Activated CD8-positive, alpha-beta memory T cell treated with anti-CD3 and anti-CD28 coated beads, Interleukin-2, amount 50 U/mL, for 4 hours (primary cell): ENCODE results near the gene OLIG2.

ENCODE experiments used
- DNase-seq: peaks from one replicate; pipeline ENCODE4 v3.0.0-alpha.2; 2020

OLIG2 gene

DNA sequence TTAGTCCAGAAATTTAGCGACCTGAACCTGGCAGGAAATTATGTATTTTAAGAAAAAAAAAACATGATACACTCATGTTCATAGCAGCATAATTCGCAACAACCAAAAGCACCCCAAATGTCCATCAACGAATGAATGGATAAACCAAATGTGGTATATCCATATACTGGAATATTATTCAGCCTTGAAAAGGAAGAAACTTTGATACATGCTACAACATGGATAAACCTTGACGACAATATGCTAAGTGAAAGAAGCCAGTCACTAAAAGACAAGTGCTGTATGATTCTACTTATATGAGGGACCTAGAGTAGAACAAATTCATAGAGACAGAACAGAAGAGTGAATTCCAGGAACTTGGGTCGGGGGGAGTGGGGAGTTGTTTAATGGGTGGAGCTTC is 43.5 kb downstream of the OLIG2 start:
- DNase-seq, result no peak

DNA sequence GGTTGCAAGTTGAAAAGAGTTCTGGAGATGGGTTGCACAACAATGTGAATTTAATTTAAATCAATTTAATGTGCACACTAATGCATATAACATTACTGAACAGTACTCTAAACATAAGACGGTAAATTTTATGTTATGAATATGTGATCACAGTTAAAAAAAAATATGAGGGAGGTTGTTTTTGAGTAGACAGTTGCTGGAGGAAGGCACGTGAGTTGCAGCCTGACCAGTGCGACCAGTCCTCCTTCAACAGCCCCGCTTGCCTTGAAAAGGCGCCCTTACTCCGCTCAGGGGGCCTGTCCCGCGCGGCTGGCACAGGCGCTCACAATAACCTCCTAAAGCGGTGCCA is 43.9 kb downstream of the OLIG2 start:
- DNase-seq, result no peak

DNA sequence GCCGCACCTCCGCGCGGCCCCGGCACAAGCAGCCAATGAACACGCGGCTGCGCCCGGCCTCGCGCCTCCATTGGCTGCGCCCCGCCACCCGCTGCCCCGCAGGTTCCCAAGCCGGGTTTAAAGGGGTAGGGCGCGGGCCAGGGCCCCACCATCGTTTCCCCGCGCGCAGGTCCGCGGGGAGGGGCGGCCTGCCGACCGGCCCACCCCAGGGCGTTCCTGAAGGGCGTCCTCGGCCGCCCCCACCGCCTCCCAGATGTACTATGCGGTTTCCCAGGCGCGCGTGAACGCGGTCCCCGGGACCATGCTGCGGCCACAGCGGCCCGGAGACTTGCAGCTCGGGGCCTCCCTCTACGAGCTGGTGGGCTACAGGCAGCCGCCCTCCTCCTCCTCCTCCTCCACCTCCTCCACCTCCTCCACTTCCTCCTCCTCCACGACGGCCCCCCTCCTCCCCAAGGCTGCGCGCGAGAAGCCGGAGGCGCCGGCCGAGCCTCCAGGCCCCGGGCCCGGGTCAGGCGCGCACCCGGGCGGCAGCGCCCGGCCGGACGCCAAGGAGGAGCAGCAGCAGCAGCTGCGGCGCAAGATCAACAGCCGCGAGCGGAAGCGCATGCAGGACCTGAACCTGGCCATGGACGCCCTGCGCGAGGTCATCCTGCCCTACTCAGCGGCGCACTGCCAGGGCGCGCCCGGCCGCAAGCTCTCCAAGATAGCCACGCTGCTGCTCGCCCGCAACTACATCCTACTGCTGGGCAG is 44.4 kb downstream of the OLIG2 start, which contains the start of gene OLIG1:
OLIG1 (plus strand) TSS at position 148 of the 750 bp plus-strand sequence; CDS start at position 254, 106 bp downstream.
- peak; percentile 26 for DNase-seq

DNA sequence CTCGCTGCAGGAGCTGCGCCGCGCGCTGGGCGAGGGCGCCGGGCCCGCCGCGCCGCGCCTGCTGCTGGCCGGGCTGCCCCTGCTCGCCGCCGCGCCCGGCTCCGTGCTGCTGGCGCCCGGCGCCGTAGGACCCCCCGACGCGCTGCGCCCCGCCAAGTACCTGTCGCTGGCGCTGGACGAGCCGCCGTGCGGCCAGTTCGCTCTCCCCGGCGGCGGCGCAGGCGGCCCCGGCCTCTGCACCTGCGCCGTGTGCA is 44.9 kb downstream of the OLIG2 start:
- DNase-seq, result no peak

DNA sequence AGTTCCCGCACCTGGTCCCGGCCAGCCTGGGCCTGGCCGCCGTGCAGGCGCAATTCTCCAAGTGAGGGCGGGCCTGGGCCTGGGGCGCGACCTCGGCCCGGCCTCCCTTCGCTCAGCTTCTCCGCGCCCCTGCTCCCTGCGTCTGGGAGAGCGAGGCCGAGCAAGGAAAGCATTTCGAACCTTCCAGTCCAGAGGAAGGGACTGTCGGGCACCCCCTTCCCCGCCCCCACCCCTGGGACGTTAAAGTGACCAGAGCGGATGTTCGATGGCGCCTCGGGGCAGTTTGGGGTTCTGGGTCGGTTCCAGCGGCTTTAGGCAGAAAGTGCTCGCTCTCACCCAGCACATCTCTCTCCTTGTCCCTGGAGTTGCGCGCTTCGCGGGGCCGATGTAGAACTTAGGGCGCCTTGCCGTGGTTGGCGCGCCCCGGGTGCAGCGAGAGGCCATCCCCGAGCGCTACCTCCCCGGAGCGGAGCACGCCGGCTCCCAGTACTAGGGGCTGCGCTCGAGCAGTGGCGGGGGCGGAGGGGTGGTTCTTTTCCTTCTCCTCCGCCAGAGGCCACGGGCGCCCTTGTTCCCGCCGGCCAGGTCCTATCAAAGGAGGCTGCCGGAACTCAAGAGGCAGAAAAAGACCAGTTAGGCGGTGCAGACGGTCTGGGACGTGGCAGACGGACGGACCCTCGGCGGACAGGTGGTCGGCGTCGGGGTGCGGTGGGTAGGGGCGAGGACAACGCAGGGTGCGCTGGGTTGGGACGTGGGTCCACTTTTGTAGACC is 45.4 kb downstream of the OLIG2 start:
- DNase-seq, result no peak

DNA sequence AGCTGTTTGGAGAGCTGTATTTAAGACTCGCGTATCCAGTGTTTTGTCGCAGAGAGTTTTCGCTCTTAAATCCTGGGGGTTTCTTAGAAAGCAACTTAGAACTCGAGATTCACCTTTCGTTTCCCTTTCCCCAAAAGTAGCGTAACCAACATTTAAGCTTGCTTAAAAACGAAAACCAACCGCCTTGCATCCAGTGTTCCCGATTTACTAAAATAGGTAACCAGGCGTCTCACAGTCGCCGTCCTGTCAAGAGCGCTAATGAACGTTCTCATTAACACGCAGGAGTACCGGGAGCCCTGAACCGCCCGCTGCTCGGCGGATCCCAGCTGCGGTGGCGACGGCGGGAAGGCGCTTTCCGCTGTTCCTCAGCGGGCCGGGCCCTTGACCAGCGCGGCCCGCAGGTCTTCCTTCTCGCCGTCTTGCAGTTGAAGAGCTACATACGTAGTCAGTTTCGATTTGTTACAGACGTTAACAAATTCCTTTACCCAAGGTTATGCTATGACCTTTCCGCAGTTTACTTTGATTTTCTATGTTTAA is 46.1 kb downstream of the OLIG2 start:
- DNase-seq, result no peak

DNA sequence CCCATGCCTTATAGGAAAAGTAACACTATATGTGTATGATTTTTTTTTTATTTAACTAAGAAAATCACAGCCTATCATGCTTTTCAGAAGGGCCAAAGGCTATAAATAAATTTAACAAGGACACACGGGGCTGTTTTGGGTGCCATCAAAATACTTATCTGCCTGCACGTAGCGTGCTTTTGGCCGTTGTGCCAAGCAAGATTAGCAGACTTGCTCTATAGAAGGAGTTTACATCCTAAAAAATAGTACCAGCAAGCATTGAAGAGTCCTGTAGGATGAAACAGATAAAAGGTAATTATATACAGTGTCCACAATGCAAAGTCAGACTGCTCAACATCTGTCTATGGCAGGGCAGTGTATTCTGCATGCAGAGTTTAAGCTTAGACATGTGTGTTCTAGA is 47.9 kb downstream of the OLIG2 start:
- no peak for DNase-seq

DNA sequence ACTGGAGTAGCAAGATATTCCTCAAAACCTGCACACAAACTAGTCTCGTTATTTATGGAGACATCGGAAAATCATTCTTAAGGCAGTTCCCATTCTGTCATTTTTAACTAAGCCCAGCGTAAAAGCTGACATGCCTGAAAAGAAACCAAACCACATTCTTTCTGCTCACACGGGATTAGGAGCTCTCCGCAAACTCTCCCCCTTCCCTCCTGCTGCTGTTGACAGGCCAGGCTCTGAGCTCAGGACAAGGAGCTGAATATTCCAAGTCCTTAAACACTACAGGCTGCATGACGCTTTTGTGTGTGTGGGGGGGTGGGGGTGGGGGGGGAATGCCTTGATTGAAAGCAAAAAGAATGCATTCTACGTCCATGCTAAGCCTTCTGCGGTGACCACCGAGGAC is 49.4 kb downstream of the OLIG2 start:
- no peak for DNase-seq

DNA sequence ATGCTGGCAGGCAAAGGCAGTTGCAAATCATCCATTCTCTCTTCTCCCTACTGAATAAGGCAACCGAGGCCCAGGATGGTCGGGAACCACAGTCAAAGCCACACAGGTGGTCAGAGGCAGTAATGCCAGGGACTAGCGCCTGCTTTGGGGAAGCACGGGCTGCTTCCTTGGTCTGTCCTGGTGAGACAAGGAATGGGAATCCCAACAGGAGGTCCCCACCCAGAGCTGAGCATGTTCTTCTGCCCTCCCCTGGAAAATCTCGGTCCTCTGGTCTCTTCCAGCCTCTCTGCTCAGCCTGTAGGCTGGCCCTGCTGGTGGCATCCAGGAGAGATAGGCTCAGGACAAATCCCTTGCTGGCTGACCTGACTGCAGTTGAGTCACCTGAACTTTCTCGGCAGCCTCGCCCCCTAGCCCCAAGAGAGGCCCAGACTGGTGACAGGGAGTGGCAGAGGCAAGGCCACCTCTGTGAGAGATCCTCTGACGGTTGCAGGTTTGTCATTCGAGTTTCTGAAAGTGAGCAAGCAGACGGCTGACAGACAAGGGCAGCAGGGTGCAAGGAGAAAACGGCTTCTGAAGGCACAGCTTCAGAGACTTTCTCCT is 50.0 kb downstream of the OLIG2 start:
- DNase-seq, result no peak

DNA sequence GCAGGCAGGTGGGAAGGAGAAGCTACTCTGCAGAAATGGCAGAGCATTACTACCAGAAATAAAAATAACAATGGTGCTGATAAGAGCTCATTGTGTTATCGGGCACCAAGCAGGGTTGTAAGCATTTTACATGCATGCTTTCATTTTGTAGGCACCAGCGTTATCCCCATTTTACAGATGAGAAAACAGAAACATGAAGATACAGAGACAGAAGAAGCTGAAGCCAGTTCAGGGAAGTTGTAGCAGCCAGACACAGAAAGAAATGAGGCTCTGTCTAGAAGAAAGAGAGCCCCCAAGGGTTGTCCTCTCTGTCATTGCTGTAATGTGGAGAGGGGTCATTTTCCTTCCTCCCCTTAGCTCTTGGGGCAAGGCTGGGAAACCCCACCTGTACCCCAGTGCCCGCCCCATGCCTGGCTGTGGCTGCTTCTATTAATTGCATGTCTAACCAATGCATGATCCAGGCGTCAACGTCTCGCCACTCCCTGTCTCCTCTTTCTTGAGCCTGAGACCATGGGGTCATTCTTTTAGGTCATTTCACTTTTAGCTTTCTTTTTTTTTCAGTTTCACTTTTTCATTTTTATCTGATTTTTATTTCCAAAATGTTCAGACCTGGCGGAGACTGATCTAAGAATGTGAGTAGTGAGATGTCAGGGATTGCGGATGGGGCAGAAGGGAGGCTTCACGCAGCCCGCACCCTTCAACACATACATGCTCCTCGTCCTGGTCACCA is 51.0 kb downstream of the OLIG2 start:
- no peak for DNase-seq
